GM19468 (cell line): Measurements from ENCODE around the gene PARVG.
"Not testable (repeated sequence)": the region's sequence is repeated elsewhere in the genome, so short reads cannot be mapped to it uniquely, and the experiment has no call there.

Experiments used
- ATAC-seq: cut with Tn5 transposase; IDR thresholded peaks from one replicate; pipeline ENCODE4 v1.9.1; 2021; ENCODE audit warnings: mild to moderate bottlenecking, moderate library complexity, moderate number of reproducible peaks; ENCODE audit not compliant: unreplicated experiment; ENCODE audit errors: extremely low read depth

PARVG gene

GRCh38 chr22:44229331-44229730 is 48.6 kb downstream of the PARVG start:
- ATAC-seq = no peak

- no peak for ATAC-seq
These were observed 49.1 kb downstream of the PARVG start for GRCh38 chr22:44229809-44230208.

GRCh38 chr22:44231233-44231632 is 50.5 kb downstream of the PARVG start:
- no peak for ATAC-seq

- not testable (repeated sequence) for ATAC-seq
These were observed 53.6 kb downstream of the PARVG start for GRCh38 chr22:44234372-44234771.

- no peak for ATAC-seq
These were observed 56.6 kb downstream of the PARVG start for GRCh38 chr22:44237290-44237689.

GRCh38 chr22:44241121-44241520 is 60.4 kb downstream of the PARVG start:
- not testable (repeated sequence) for ATAC-seq

GRCh38 chr22:44242946-44243724 is 62.4 kb downstream of the PARVG start:
- ATAC-seq = no peak

GRCh38 chr22:44243761-44244160 is 63.0 kb downstream of the PARVG start:
- ATAC-seq = no peak

GRCh38 chr22:44244265-44244822 is 63.6 kb downstream of the PARVG start:
- ATAC-seq = no peak

GRCh38 chr22:44245438-44245837 is 64.7 kb downstream of the PARVG start:
- no peak for ATAC-seq

GRCh38 chr22:44245867-44246266 is 65.1 kb downstream of the PARVG start:
- ATAC-seq = no peak

- ATAC-seq = no peak
These were observed 66.0 kb downstream of the PARVG start for GRCh38 chr22:44246615-44247326.

GRCh38 chr22:44247346-44247745 is 66.6 kb downstream of the PARVG start:
- no peak for ATAC-seq

- ATAC-seq = no peak
These were observed 67.5 kb downstream of the PARVG start for GRCh38 chr22:44247923-44248892.

- ATAC-seq = no peak
These were observed 68.2 kb downstream of the PARVG start for GRCh38 chr22:44248926-44249325.

- no peak for ATAC-seq
These were observed 68.8 kb downstream of the PARVG start for GRCh38 chr22:44249376-44250147.

- ATAC-seq = no peak
These were observed 74.1 kb downstream of the PARVG start for GRCh38 chr22:44254811-44255210.

GRCh38 chr22:44256085-44256484 is 75.4 kb downstream of the PARVG start:
- ATAC-seq = no peak
